Measurements from ENCODE around the gene IP6K1.

DNA sequence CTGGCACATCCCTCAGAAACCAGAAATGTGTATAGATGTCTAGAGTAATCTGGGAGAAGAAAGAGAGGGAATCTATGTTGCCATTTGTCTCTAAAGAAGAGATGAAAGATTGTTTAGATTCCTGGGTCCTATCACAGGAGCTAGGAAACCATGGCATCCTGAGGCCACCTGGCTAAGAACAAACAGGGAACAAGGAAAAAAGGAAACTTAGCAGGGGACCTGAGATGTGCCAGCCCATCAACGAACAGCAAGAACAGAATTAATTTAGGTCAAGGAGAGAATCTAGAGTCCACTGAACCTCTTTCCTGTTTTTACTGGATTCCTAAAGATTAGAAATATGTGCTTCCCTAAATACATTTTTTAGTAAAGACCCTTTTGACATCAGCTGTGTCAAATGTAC, 30.3 kb downstream of the IP6K1 start:
- TF ChIP-seq CTCF (IDR thresholded peaks at IDR 0.05): no peak
- TF ChIP-seq POLR2AphosphoS5 (IDR thresholded peaks at IDR 0.05): no peak
- no peak for TF ChIP-seq EP300 (IDR thresholded peaks at IDR 0.05)
- no peak for TF ChIP-seq POLR2A (IDR thresholded peaks at IDR 0.05)
